Hematopoietic multipotent progenitor cell treated with erythropoietin and hydrocortisone succinate and interleukin-3 and kit ligand, for 17 days (in vitro differentiated cells): ENCODE data around the gene RPS27A.
"Not testable (repeated sequence)": the region's sequence is repeated elsewhere in the genome, so short reads cannot be mapped to it uniquely, and the experiment has no call there.

Source experiments
- DNase-seq: peaks from one replicate; pipeline ENCODE4 v3.0.0-alpha.2; 2015; ENCODE audit warnings: low spot score

Gene RPS27A

GRCh38 chr2:55232084-55232862 is at the start of gene RPS27A, which contains the start of gene CLHC1:
Gene RPS27A, plus strand, starts transcription at chr2:55232688. Its CDS starts 137 bp downstream, at chr2:55232825.
Gene CLHC1, minus strand, starts transcription at chr2:55232293. Its CDS starts 9,882 bp downstream, at chr2:55222411.
- DNase-seq = peak; percentile 97

- DNase-seq = not testable (repeated sequence)
Observed at GRCh38 chr2:55186837-55187236, 45.7 kb upstream of the RPS27A start.

GRCh38 chr2:55191888-55192287 is 40.6 kb upstream of the RPS27A start:
- not testable (repeated sequence) for DNase-seq

GRCh38 chr2:55196526-55196925 is 36.0 kb upstream of the RPS27A start:
- DNase-seq = no peak

- DNase-seq = no peak
Observed at GRCh38 chr2:55200416-55200815, 32.1 kb upstream of the RPS27A start.

- no peak for DNase-seq
Observed at GRCh38 chr2:55204536-55204935, 28.0 kb upstream of the RPS27A start.

GRCh38 chr2:55204950-55205349 is 27.5 kb upstream of the RPS27A start:
- DNase-seq = no peak

- DNase-seq = no peak
Observed at GRCh38 chr2:55213822-55214221, 18.7 kb upstream of the RPS27A start.

- DNase-seq = no peak
Observed at GRCh38 chr2:55223958-55224760, 8.3 kb upstream of the RPS27A start.

GRCh38 chr2:55224761-55225261 is 7.7 kb upstream of the RPS27A start:
- DNase-seq = no peak

GRCh38 chr2:55225481-55226020 is 6.9 kb upstream of the RPS27A start:
- DNase-seq = no peak

GRCh38 chr2:55227437-55228225 is 4.9 kb upstream of the RPS27A start:
- not testable (repeated sequence) for DNase-seq

- DNase-seq = no peak
Observed at GRCh38 chr2:55228226-55228563, 4.3 kb upstream of the RPS27A start.

- no peak for DNase-seq
Observed at GRCh38 chr2:55229221-55229620, 3.3 kb upstream of the RPS27A start.

GRCh38 chr2:55230551-55230950 is 1.9 kb upstream of the RPS27A start:
- DNase-seq = no peak

- no peak for DNase-seq
Observed at GRCh38 chr2:55231546-55232083, 873 bp upstream of the RPS27A start.

GRCh38 chr2:55232863-55233657 is 572 bp downstream of the RPS27A start:
- peak; percentile 76 for DNase-seq

- DNase-seq = no peak
Observed at GRCh38 chr2:55233658-55233940, 1.1 kb downstream of the RPS27A start.

GRCh38 chr2:55235724-55236538 is 3.4 kb downstream of the RPS27A start:
- no peak for DNase-seq

- DNase-seq = no peak
Observed at GRCh38 chr2:55236992-55237543, 4.6 kb downstream of the RPS27A start.
